Measurements from ENCODE around the gene LAMA2. TPM values are rescaled to one million over a fixed set of nuclear protein-coding genes. Genes with fewer than 3 reads are reported as not detected.

LAMA2 gene
- total and polyA plus RNA-seq, 2 of the 13 experiments (the other 11 are each of a cell fraction or from before 2014, with no cell fraction given), result 0.11 to 0.28 TPM

- Histone ChIP-seq H3K27me3 (ENCODE audit: control insufficient read depth in 1 of 2, insufficient read depth in 2 of 2, low read length in 2 of 2) (no peaks in the 10 kb centered on the region), H3K4me2 (ENCODE audit: low read depth, low read length) (no peak overlapping the region), H3K9me3 (ENCODE audit: low read length) (no peaks in the 10 kb centered on the region), H3K9ac (ENCODE audit: insufficient read depth, low read depth, low read length) (no peak overlapping the region), H3K36me3 (replicated peaks in 1 of 2; ENCODE audit: control insufficient read depth in 1 of 2, insufficient read depth in 2 of 2, low read length in 2 of 2) (no peaks in the 10 kb centered on the region), H3K79me2 (ENCODE audit: insufficient read depth, low read length) (no peaks in the 10 kb centered on the region), H3K4me1 (ENCODE audit: insufficient read depth, low read length) (no peaks in the 10 kb centered on the region), H3K27ac (ENCODE audit: extremely low read length, insufficient read depth, low read length) (no peak overlapping the region), H4K20me1 (ENCODE audit: insufficient read depth, low read length) (no peaks in the 10 kb centered on the region), H3K4me3 (replicated peaks in 1 of 3; ENCODE audit: insufficient read depth in 1 of 3, low read depth in 2 of 3, low read length in 3 of 3) (no peak overlapping the region), H2AFZ (ENCODE audit: low read length) (no peak overlapping the region)
- ATAC-seq (no peak), FAIRE-seq (no peak), DNase-seq (ENCODE audit: low spot score) (no peak)
- ChIA-PET POLR2A (no interaction called here), CTCF (ENCODE audit: low intra/inter-chr PET ratio, low total read pairs) (no interaction called here)
- peak in 1 of 2 experiments; percentile 51; a peak in 2 of 4 replicates for TF ChIP-seq MAFK (conservative IDR thresholded peaks at IDR 0.05 in 1 of 2, IDR thresholded peaks at IDR 0.05 in 1 of 2; ENCODE audit: low read length in 2 of 2)
- no peak for TF ChIP-seq SIN3B (IDR thresholded peaks at IDR 0.05; ENCODE audit: low read length)
- WGBS (ENCODE audit: low lambda C conversion rate), result 2% methylated on average over 6 of the region's 6 CpGs
- intact Hi-C loops (cut with micrococcal nuclease; ENCODE audit: unreplicated experiment) (no loop called here), in situ Hi-C loops (cut with HindIII; ENCODE audit: extremely low pct_ligation_motif_present, low pct_unique_long_range_greater_than_20kb) (no loop called here)
- BruUV-seq (replicated peaks), result no TSS peak
Observed at GRCh38 chr6:129022011-129022553, 139.1 kb downstream of the LAMA2 start.

- no peak for DNase-seq (ENCODE audit: low spot score)
- Histone ChIP-seq H3K4me1 (ENCODE audit: insufficient read depth, low read length) (no peaks in the 10 kb centered on the region), H3K27ac (ENCODE audit: extremely low read length, insufficient read depth, low read length) (no peak overlapping the region), H3K9me3 (ENCODE audit: low read length) (no peaks in the 10 kb centered on the region), H3K79me2 (ENCODE audit: insufficient read depth, low read length) (no peaks in the 10 kb centered on the region), H3K36me3 (replicated peaks in 1 of 2; ENCODE audit: control insufficient read depth in 1 of 2, insufficient read depth in 2 of 2, low read length in 2 of 2) (no peaks in the 10 kb centered on the region), H3K27me3 (ENCODE audit: control insufficient read depth in 1 of 2, insufficient read depth in 2 of 2, low read length in 2 of 2) (no peaks in the 10 kb centered on the region), H4K20me1 (ENCODE audit: insufficient read depth, low read length) (no peaks in the 10 kb centered on the region), H3K4me2 (ENCODE audit: low read depth, low read length) (no peak overlapping the region), H3K9ac (ENCODE audit: insufficient read depth, low read depth, low read length) (no peak overlapping the region), H2AFZ (ENCODE audit: low read length) (no peak overlapping the region), H3K4me3 (replicated peaks in 1 of 3; ENCODE audit: insufficient read depth in 1 of 3, low read depth in 2 of 3, low read length in 3 of 3) (no peak overlapping the region)
- FAIRE-seq, result no peak
- CTCF ChIA-PET (ENCODE audit: low intra/inter-chr PET ratio, low total read pairs), result no interaction called here
- BruUV-seq (replicated peaks), result no TSS peak
- in situ Hi-C loops (cut with HindIII; ENCODE audit: extremely low pct_ligation_motif_present, low pct_unique_long_range_greater_than_20kb) (no loop called here), intact Hi-C loops (cut with micrococcal nuclease; ENCODE audit: unreplicated experiment) (loop anchor here (5.0 kb wide), 1 partner anchor 1329 kb away; no protein-coding TSS in a partner anchor)
- no peak for TF ChIP-seq NCOR1 (IDR thresholded peaks at IDR 0.05; ENCODE audit: borderline replicate concordance, low read length)
- TF ChIP-seq SAFB2 (CRISPR knock-in tag; IDR thresholded peaks at IDR 0.05; ENCODE audit: borderline replicate concordance, low read depth), result no peak
- TF ChIP-seq ZNF460 (CRISPR knock-in tag; IDR thresholded peaks at IDR 0.05; ENCODE audit: borderline replicate concordance), result no peak
- no peak for TF ChIP-seq HDAC2 (CRISPR knock-in tag; IDR thresholded peaks at IDR 0.05)
- no peak for TF ChIP-seq ZBTB20 (CRISPR knock-in tag; IDR thresholded peaks at IDR 0.05; ENCODE audit: borderline replicate concordance, low read depth)
- no peak for TF ChIP-seq ZNF367 (CRISPR knock-in tag; IDR thresholded peaks at IDR 0.05; ENCODE audit: borderline replicate concordance)
- no peak for TF ChIP-seq HHEX (CRISPR knock-in tag; IDR thresholded peaks at IDR 0.05)
- TF ChIP-seq ZNF777 (CRISPR knock-in tag; IDR thresholded peaks at IDR 0.05), result no peak
- no peak for TF ChIP-seq NR2C2 (CRISPR knock-in tag; IDR thresholded peaks at IDR 0.05; ENCODE audit: borderline replicate concordance)
- TF ChIP-seq RAD51 (IDR thresholded peaks at IDR 0.05; ENCODE audit: borderline replicate concordance), result no peak
- no peak for TF ChIP-seq ZNF143 (CRISPR knock-in tag; IDR thresholded peaks at IDR 0.05)
- TF ChIP-seq ARID3A (IDR thresholded peaks at IDR 0.05; ENCODE audit: low read depth, low read length), result no peak
- no peak for ATAC-seq
- WGBS (ENCODE audit: low lambda C conversion rate), result 0% methylated on average over 1 of the region's 1 CpG
- POLR2A ChIA-PET, result no interaction called here
Observed at GRCh38 chr6:129026601-129027000, 143.7 kb downstream of the LAMA2 start.

All from HepG2 (cell line).